Breast epithelium (tissue), 3 donors: ENCODE results near the gene DIS3L2.

Experiments used
- POLR2A ChIP-seq: fragments of 450-650 bp; IDR thresholded peaks from one replicate; pipeline ENCODE4 v1.6.1; 2016; ENCODE audit warnings: antibody characterized with exemption, mild to moderate bottlenecking, moderate library complexity
- POLR2AphosphoS5 ChIP-seq, 3 donors: sonication (generic); formaldehyde crosslinking; IDR thresholded peaks; one replicate each; pipeline ENCODE4 v1.6.1; 2017; ENCODE audit warnings: antibody characterized with exemption in 3 of 3
- TF ChIP-seq, protein P1 (sequence below), 3 donors: fragments of 450-650 bp; IDR thresholded peaks; one replicate each; pipeline ENCODE4 v1.5.1; 2016 to 2017; ENCODE audit warnings: antibody characterized with exemption in 3 of 3, mild to moderate bottlenecking in 3 of 3, moderate library complexity in 3 of 3

DNA sequence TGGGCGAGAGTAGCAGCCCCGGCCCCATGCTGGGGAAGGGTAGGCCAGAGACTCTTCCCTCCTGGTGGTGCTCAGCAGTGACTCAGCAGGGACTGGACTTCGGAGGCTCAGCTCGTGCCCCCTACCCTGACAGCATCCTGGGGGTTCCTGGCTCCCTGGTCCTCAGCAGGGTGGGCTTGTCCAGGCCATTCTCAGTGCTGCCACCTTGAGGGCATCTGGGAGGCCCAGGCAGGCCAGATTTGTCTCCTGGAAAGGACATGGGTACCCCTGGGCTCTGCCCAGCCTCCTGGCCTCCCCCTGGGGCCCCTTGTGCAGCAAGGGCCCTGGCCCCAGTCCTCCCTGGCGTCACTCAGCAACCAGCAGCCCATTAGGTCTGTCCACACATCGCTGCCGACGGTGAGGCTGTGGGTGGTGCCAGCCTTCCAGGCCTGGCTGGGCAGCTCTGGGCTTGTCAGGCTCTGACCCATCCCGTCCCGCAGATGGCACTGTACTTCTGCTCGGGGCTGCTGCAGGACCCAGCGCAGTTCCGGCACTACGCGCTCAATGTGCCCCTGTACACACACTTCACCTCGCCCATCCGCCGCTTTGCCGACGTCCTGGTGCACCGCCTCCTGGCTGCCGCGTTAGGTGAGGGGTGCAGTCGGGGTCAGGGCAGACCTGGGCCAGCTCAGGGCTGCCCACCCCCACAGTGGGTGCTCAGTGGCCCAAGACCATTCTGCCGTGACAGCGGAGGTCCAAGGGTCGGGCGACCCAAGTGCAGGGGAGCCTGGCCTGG, 372.0 kb downstream of the DIS3L2 start:
- TF ChIP-seq, protein P1, sequence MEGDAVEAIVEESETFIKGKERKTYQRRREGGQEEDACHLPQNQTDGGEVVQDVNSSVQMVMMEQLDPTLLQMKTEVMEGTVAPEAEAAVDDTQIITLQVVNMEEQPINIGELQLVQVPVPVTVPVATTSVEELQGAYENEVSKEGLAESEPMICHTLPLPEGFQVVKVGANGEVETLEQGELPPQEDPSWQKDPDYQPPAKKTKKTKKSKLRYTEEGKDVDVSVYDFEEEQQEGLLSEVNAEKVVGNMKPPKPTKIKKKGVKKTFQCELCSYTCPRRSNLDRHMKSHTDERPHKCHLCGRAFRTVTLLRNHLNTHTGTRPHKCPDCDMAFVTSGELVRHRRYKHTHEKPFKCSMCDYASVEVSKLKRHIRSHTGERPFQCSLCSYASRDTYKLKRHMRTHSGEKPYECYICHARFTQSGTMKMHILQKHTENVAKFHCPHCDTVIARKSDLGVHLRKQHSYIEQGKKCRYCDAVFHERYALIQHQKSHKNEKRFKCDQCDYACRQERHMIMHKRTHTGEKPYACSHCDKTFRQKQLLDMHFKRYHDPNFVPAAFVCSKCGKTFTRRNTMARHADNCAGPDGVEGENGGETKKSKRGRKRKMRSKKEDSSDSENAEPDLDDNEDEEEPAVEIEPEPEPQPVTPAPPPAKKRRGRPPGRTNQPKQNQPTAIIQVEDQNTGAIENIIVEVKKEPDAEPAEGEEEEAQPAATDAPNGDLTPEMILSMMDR (IDR thresholded peaks at IDR 0.05) = no peak
- TF ChIP-seq POLR2A (no peak), POLR2AphosphoS5 (IDR thresholded peaks at IDR 0.05) (no peak)
